Activated T-cell treated with anti-CD3 and anti-CD28 coated beads for 24 hours (primary cell): Measurements from ENCODE around the gene GMPPA.
A peak's percentile ranks its signal among the peaks of the same experiment; 100 is the strongest.

Experiments used
- DNase-seq: peaks from one replicate; pipeline ENCODE4 v3.0.0-alpha.2; 2020; ENCODE audit warnings: low read depth

Gene GMPPA

GRCh38 chr2:219486380-219486959, 12.2 kb upstream of the GMPPA start:
- DNase-seq = no peak

- no peak for DNase-seq
Observed at GRCh38 chr2:219488149-219488843, 10.4 kb upstream of the GMPPA start.

GRCh38 chr2:219488844-219489194, 9.9 kb upstream of the GMPPA start:
- DNase-seq = no peak

GRCh38 chr2:219489315-219489714, 9.4 kb upstream of the GMPPA start:
- DNase-seq = no peak

- no peak for DNase-seq
Observed at GRCh38 chr2:219490186-219490585, 8.5 kb upstream of the GMPPA start.

GRCh38 chr2:219490600-219491130, 8.0 kb upstream of the GMPPA start:
- DNase-seq = no peak

- DNase-seq = no peak
Observed at GRCh38 chr2:219491278-219491963, 7.3 kb upstream of the GMPPA start.

- no peak for DNase-seq
Observed at GRCh38 chr2:219492575-219492974, 6.1 kb upstream of the GMPPA start.

GRCh38 chr2:219493086-219493485, 5.6 kb upstream of the GMPPA start:
- no peak for DNase-seq

GRCh38 chr2:219494952-219495530, 3.6 kb upstream of the GMPPA start:
- no peak for DNase-seq

- peak; percentile 47 for DNase-seq
Observed at GRCh38 chr2:219495531-219496122, 3.1 kb upstream of the GMPPA start.

GRCh38 chr2:219496247-219496824, 2.4 kb upstream of the GMPPA start:
- no peak for DNase-seq

GRCh38 chr2:219496825-219497494, 1.7 kb upstream of the GMPPA start:
- no peak for DNase-seq

GRCh38 chr2:219497495-219498279, 1.0 kb upstream of the GMPPA start:
- no peak for DNase-seq

- no peak for DNase-seq
Observed at GRCh38 chr2:219499058-219499307, 292 bp downstream of the GMPPA start.

- DNase-seq = no peak
Observed at GRCh38 chr2:219499555-219499954, 864 bp downstream of the GMPPA start.

- DNase-seq = no peak
Observed at GRCh38 chr2:219500135-219500534, 1.4 kb downstream of the GMPPA start.

GRCh38 chr2:219501849-219502248, 3.2 kb downstream of the GMPPA start:
- no peak for DNase-seq

- no peak for DNase-seq
Observed at GRCh38 chr2:219502618-219503017, 3.9 kb downstream of the GMPPA start.

- DNase-seq = no peak
Observed at GRCh38 chr2:219505585-219505984, 6.9 kb downstream of the GMPPA start.

GRCh38 chr2:219506153-219506801, 7.6 kb downstream of the GMPPA start:
- no peak for DNase-seq
